Stimulated activated CD4-positive, alpha-beta T cell treated with anti-CD3 and anti-CD28 coated beads, TNF-alpha, amount 100 ng/mL, for 1 hour (primary cell): ENCODE data around the gene SERPINB10.
"Not testable (repeated sequence)": the region's sequence is repeated elsewhere in the genome, so short reads cannot be mapped to it uniquely, and the experiment has no call there.

ENCODE experiments used
- DNase-seq, 3 donors: peaks; one replicate each; pipeline ENCODE4 v3.0.0-alpha.2; 2020; ENCODE audit warnings: low read depth in 3 of 3, low spot score in 1 of 3

The SERPINB10 gene

GRCh38 chr18:63890950-63891304 lies 16.8 kb upstream of the SERPINB10 start:
- DNase-seq, result no peak

DNA sequence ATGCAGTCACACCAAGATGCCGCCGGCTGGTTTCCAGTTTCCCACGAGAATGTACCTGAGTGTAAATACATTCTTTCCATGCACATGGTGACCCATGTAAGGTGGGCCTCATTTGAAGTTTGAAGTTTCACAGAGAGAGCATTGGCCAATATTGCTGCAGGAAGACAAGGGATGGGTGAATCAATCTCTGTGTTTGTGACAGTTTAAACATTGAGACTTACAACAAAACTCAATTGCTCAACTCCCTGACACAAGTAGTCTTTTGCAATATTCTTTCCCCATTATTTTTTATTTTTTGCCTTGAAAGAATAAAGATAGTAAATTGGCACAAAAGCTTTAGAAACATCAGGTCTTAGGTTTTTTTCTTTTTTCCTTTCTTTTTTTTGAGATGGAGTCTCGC lies 15.2 kb upstream of the SERPINB10 start:
- no peak for DNase-seq

DNA sequence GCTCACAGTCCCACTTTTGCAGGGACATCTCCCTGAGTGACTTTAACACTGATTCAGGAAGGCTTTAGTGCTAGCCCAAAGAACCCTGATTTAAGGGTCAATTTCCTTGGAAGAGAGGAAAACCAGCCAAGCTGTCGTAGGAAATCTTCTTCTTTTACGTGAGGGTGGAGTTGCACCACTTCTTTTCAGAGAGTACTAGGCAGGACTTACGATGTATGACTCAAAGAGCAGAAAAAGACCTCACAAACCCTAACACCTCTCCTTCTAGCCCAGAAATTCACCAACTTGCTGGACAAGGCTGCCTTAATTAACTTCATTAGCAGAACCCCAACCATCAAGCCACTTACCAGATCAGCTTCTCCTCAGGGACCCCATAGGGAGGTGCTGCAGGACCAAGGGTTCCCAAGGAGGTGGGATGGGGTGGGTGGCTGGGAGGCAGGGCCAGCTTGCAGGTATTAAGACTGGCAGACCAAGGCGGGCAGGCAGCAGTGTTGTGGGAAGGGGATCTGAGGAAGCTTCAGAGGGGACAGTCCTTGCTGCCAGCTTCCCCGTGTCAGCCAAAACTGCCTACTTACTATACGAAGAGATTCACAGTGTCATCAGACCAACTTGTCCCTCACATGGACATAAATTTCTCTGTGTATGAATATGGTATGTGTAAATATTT lies 13.5 kb upstream of the SERPINB10 start:
- DNase-seq, result no peak

GRCh38 chr18:63895190-63895589 lies 12.6 kb upstream of the SERPINB10 start:
- DNase-seq, result no peak

- no peak for DNase-seq
Observed at GRCh38 chr18:63897072-63897471, 10.7 kb upstream of the SERPINB10 start.

DNA sequence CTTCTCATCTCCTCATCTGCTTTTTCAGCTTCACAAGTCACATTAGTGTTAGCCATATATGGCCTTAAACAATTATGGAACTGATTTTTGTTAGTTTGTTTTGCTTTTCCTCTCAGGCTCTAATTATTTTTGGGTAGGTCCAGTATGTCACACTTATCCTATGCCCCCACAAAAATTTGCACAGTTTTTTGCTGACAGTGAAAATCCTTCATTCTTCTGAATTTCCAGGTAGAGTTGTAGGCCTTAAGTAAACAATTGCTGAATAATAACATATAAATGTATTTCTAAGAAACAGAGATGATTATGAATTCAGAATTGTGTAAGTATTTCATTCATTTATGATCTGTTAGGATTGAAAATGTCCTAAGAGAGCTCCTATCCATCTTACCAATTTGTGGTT lies 8.6 kb upstream of the SERPINB10 start:
- no peak for DNase-seq

DNA sequence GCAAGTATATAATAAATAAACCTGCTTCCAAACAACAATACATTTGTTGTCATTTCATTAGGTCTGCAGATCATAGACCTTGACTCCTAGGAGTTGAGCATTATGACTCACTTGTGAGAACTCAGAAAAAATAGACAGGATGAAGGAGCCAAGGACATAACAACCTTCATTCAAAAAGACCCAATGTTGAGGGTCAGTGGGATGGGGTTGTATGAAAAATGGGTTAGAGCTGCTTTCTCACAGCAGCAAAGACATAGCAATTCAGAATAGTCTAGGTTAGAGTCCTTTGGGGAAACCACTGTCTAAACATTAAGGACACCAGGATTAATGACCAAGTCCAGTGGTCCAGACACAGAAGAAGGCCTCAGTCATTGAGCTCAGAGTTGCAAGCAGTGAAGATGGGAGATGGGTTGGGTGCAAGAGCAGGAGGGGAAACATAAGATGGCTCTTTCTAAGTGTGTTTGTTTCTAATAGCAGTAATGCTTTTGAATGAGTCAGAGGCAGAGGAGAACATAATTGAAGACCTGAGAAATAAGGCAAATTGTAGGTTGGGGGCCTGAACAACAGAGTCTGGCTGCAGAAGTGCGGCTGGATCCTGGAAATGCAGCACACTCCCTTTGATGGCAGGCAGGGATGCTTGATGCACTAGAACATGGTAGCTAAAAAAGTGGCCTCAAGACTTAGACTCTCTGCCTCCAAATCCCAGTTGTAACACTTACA lies 3.7 kb upstream of the SERPINB10 start:
- no peak for DNase-seq

GRCh38 chr18:63904694-63905093 lies 3.1 kb upstream of the SERPINB10 start:
- no peak for DNase-seq

DNA sequence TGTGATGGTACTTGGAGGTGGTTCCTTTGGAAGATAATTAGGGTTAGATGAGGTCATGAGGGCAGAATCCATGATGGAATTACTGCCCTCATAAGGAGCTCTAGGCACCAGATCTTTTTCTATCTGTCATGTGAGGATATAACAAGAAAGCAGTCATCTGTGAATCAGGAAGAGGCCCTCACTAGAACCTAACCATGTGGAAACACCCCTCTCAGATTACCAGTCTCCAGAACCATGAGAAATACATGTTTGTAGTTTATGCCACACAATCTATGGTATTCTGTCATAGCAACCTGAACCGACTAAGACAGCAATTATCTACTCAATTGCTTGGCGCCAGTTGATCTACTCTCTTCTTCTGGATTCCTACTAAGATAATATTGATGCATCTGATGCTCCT lies 2.4 kb upstream of the SERPINB10 start:
- DNase-seq, result no peak

DNA sequence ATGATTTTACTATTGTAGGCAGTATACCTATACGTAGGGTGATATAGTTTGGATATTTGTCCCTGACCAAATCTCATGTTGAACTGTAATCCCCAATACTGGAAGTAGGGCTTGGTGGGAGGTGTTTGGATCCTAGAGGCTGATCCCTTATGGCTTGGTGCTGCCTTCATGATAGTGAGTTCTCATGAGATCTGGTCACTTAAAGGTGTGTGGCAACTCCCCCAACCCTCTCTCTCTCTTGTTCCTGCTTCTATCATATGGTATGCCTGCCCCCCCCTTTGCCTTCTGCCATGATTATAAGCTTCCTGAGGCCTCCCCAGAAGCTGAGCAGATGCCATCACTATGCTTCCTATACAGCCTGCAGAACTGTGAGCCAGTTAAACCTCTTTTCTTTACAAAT lies 1.7 kb upstream of the SERPINB10 start:
- DNase-seq, result no peak

GRCh38 chr18:63908858-63909257 lies 1.1 kb downstream of the SERPINB10 start:
- no peak for DNase-seq

DNA sequence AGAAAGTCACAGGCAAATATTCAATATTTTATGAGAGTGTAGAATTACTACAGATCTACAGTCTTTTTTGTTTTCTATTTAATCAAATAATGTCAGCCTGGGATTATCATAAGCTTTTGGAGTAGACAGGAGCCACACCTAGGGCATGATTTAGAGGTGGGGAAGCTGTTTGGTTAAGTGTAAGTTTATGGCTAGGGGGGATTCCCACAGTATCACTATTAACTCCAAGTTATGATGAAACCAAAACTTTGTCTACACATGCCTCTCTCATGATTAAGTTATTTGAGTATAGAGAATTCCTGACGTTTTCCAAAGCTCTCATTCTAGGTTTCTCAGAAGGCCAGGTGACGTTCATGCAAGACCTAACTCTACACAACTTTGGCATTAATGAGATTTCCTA lies 2.1 kb downstream of the SERPINB10 start:
- no peak for DNase-seq

- DNase-seq, result no peak
Observed at GRCh38 chr18:63917817-63918216, 10.1 kb downstream of the SERPINB10 start.

DNA sequence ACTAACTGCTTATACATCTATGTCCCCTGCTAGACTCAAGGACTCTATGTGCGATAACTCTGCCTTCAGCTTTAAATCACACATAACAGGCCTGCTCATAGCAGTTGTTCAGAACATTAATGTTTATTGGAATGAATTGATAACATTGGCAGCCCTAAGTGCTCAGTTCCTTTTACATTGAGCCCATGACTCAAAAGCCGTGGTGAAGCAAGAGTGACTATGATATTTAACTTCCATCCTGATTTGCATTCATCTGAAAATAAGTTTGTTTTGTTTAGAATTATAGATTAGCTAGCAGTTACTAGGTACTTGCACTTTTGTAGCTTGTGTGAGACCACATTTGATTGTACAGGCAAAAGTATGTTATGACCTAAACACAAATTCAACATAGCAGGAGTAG lies 14.3 kb downstream of the SERPINB10 start:
- no peak for DNase-seq

DNA sequence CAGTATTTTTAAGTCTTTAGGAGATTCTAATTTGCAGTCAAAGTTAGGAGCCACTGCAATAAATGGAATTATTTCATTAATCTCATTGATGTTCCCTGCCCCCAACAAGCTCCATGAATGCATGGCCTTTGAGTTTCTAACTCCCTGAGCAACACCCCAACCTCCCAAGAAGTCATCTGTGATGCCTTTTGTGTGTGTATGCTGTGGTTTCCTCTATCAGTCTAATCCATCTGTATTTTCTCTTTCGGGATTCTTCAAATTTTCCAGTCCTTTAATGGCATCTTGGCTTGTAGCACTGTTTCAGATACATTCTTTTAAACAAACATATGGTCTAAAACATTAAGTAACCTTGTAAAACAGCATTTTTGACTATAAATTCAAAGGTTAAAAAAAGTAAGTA lies 16.8 kb downstream of the SERPINB10 start:
- DNase-seq, result no peak

DNA sequence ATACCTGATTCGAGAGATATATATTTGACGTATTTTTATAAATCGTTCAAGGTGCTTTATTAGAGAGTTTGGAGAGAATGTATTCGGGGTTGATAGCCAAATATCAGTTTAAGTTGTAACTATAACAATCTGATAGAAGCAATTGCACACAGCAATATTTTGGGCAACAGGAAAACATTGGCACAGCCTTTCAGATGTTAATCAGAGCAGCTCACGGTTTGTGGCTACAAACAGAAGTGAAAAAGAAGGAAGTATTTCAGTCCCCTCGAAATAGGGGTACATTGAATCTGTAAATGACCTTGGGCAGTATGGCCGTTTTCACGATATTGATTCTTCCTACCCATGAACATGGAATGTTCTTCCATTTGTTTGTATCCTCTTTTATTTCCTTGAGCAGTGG lies 20.6 kb downstream of the SERPINB10 start:
- DNase-seq, result no peak

- DNase-seq, result not testable (repeated sequence)
Observed at GRCh38 chr18:63929369-63929768, 21.6 kb downstream of the SERPINB10 start.

DNA sequence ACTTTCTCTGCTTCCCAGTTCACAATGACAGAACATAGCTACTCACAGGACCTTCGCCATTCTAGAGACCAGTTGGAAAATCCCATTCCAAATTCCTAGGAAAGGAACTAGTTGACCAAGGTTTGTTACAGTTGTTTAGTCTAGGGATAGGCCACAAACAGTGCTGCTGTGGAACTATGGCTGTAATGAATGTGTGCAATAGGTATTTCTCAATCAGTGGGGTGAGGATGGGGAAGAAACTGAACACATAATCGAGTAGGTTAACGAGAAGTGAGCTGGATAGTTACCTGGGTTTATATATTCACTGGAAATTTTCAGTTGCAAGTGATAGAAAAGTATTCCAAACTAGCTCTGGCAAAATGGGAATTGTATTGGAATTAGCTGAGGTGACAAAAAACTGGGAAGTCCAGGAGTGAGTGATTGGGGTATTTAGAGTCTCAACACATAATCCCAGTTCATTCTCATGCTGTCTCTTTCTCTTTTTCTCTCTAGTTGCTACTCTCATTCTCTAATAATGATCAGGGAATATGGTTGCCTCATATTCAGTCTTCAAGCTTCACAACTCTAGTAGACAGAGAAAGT lies 23.1 kb downstream of the SERPINB10 start:
- no peak for DNase-seq

- peak in 1 of 3 donors; percentile 32 for DNase-seq
Observed at GRCh38 chr18:63936156-63936931, 28.6 kb downstream of the SERPINB10 start.

GRCh38 chr18:63936932-63937393 lies 29.2 kb downstream of the SERPINB10 start:
- DNase-seq, result no peak

DNA sequence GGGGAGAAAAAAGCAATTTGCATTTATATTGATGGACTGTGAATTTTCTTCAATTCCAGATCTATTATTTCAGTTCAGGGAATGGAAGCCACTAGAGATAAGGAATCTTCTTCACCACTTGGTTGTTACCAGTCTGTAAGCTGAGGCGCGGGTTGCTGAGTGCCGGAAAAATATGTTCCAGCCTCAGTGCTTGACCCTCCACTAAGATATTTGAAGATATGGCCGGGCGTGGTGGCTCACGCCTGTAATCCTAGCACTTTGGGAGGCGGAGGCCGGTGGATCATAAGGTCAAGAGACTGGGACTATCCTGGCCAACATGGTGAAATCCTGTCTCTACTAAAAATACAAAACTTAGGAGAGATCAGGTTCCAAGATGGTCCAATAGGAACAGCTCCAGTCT lies 32.2 kb downstream of the SERPINB10 start:
- no peak for DNase-seq

GRCh38 chr18:63940543-63941050 lies 32.8 kb downstream of the SERPINB10 start:
- not testable (repeated sequence) for DNase-seq
